HL-60 (cell line): Measurements from ENCODE around the gene EPS15.

ENCODE experiments used
- POLR2AphosphoS5 ChIP-seq: IDR thresholded peaks from 2 replicates; pipeline ENCODE4 v1.6.1; 2012; ENCODE audit warnings: low read depth
- TF ChIP-seq, protein P1 (sequence below): IDR thresholded peaks from one replicate; pipeline ENCODE4 v1.5.1; 2011; ENCODE audit warnings: low read length, control low read depth, inconsistent platforms; ENCODE audit not compliant: insufficient read depth

DNA sequence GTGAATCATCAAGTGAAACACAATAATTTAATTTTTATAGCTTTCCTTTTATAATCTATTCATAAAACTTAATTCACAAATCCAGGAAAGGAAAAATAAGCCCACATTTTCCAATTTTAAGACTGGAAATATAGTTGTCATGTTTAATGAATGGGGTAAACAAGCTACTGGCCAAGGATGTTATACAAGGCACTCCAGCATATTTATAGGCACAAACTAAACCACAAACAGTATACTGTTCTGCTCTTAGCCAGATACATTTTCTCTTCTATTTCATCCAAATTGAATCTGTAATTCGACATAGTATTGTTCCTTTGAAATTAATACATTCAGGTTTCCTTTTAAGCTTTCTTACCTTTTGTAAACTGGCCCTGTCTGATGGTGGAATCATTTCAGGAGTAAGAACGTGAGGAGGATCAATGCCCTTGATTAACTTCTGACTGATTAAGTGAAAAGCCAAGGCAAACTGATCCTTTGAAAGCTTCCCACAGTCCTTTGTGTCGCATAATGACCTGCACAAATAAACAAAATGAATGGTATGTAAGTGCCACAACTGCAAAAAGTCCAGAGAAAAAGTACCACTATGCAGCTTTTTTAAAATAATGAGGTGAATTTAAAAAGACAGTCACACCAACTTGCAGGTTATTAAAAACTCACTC lies 74.4 kb downstream of the EPS15 start:
- no peak for TF ChIP-seq POLR2AphosphoS5
- TF ChIP-seq, protein P1, sequence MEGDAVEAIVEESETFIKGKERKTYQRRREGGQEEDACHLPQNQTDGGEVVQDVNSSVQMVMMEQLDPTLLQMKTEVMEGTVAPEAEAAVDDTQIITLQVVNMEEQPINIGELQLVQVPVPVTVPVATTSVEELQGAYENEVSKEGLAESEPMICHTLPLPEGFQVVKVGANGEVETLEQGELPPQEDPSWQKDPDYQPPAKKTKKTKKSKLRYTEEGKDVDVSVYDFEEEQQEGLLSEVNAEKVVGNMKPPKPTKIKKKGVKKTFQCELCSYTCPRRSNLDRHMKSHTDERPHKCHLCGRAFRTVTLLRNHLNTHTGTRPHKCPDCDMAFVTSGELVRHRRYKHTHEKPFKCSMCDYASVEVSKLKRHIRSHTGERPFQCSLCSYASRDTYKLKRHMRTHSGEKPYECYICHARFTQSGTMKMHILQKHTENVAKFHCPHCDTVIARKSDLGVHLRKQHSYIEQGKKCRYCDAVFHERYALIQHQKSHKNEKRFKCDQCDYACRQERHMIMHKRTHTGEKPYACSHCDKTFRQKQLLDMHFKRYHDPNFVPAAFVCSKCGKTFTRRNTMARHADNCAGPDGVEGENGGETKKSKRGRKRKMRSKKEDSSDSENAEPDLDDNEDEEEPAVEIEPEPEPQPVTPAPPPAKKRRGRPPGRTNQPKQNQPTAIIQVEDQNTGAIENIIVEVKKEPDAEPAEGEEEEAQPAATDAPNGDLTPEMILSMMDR, result no peak
